PFSK-1 (cell line): ENCODE measurements around the gene FGD6.

Source experiments
- POLR2AphosphoS5 ChIP-seq: IDR thresholded peaks from 2 replicates; pipeline ENCODE4 v1.6.1; 2012; ENCODE audit warnings: low read depth, mild to moderate bottlenecking, control low read depth, low read length, moderate library complexity
- TAF1 ChIP-seq: IDR thresholded peaks from 2 replicates; pipeline ENCODE4 v1.6.1; 2012; ENCODE audit warnings: low read length, control low read depth, borderline replicate concordance; ENCODE audit not compliant: insufficient read depth

- TF ChIP-seq TAF1 (no peak), POLR2AphosphoS5 (no peak)
These were observed 47.9 kb downstream of the FGD6 start for GRCh38 chr12:95169368-95169767.
